A549 (cell line): ENCODE measurements around the gene PRCP. TPM values are rescaled to one million over a fixed set of nuclear protein-coding genes. Genes with fewer than 3 reads are reported as not detected.

Experiments
- ATAC-seq, 2 experiments: fragments of 200-7000 bp in 1 of 2; fragments of >200 bp in 1 of 2; cut with Nextera tagmentation in 1 of 2; cut with Tn5 transposase in 1 of 2; 3 replicates each; pipeline versions ENCODE4 v1.8.0 to v1.9.1; 2018 to 2020; ENCODE audit warnings: mild to moderate bottlenecking in 1 of 2, moderate library complexity in 1 of 2
- CTCF ChIA-PET: fragments of 300-600 bp; sonication (Branson Sonifier 250); formaldehyde crosslinking; extraction: SDS; loops from one replicate; lab custom pipeline; 2021; ENCODE audit warnings: antibody characterized with exemption, inconsistent platforms; lab: Yijun Ruan, JAX
- POLR2A ChIA-PET: fragments of 350-600 bp; formaldehyde crosslinking; extraction: SDS; loops from one replicate; lab custom pipeline; 2021; ENCODE audit warnings: antibody characterized with exemption, inconsistent platforms; lab: Yijun Ruan, JAX
- DNase-seq, 2 experiments: peaks; one replicate each; pipeline versions ENCODE4 v3.0.0 to v3.0.0-alpha.2; 2011 to 2016; ENCODE audit warnings: low read depth in 1 of 2, low spot score in 1 of 2
- FAIRE-seq: peaks from 2 replicates; lab custom pipeline; 2011; peaks lifted over from hg19 to GRCh38; lab: Jason Lieb, UNC
- H3K27ac ChIP-seq, 2 experiments: fragments of >200 bp; sonication (Bioruptor Twin); formaldehyde crosslinking; 3 replicates each; pipeline ENCODE4 v1.5.1; 2016 to 2017
- H3K4me1 ChIP-seq: fragments of >200 bp; sonication (Bioruptor Twin); formaldehyde crosslinking; 3 replicates; pipeline ENCODE4 v1.6.1; 2016
- H3K4me2 ChIP-seq: fragments of >200 bp; sonication (Bioruptor Twin); formaldehyde crosslinking; 3 replicates; pipeline ENCODE4 v1.6.1; 2016
- H3K4me3 ChIP-seq: fragments of >200 bp; sonication (Bioruptor Twin); formaldehyde crosslinking; 3 replicates; pipeline ENCODE4 v1.5.1; 2016
- H3K9me3 ChIP-seq: fragments of >200 bp; sonication (Bioruptor Twin); formaldehyde crosslinking; 3 replicates; pipeline ENCODE4 v1.6.1; 2016
- BHLHE40 ChIP-seq: IDR thresholded peaks from 2 replicates; pipeline ENCODE4 v1.6.1; 2012; ENCODE audit warnings: low read depth, low read length, inconsistent platforms
- CEBPB ChIP-seq, 2 experiments: fragments of >200 bp in 1 of 2; sonication (Bioruptor Twin) in 1 of 2; formaldehyde crosslinking in 1 of 2; IDR thresholded peaks; 2 replicates each; pipeline ENCODE4 v1.6.1; 2012 to 2016
- EHMT2 ChIP-seq: fragments of 200-600 bp; sonication (generic); IDR thresholded peaks from 2 replicates; pipeline ENCODE4 v1.6.1; 2016; ENCODE audit warnings: antibody characterized with exemption, low read depth, mild to moderate bottlenecking, moderate library complexity
- FOSL2 ChIP-seq, 2 experiments: fragments of 450-650 bp in 1 of 2; fragments of >200 bp in 1 of 2; sonication (Bioruptor Twin) in 1 of 2; formaldehyde crosslinking; IDR thresholded peaks; 2 replicates each; pipeline versions ENCODE4 v1.5.0 to v1.6.1; 2016 to 2020; ENCODE audit warnings: mild to moderate bottlenecking in 1 of 2, moderate library complexity in 1 of 2
- FOXS1 ChIP-seq: fragments of 250-450 bp; sonication (Bioruptor Pico); IDR thresholded peaks from 2 replicates; pipeline ENCODE4 v1.5.0; 2020; ENCODE audit warnings: mild to moderate bottlenecking, moderate library complexity
- GATA3 ChIP-seq: IDR thresholded peaks from 2 replicates; pipeline ENCODE4 v1.6.1; 2012; ENCODE audit warnings: borderline replicate concordance
- HDAC2 ChIP-seq: fragments of 200-600 bp; sonication (generic); IDR thresholded peaks from 2 replicates; pipeline ENCODE4 v1.6.1; 2016
- HEYL ChIP-seq: fragments of 250-450 bp; sonication (Bioruptor Pico); IDR thresholded peaks from 2 replicates; pipeline ENCODE4 v1.8.0; 2021; ENCODE audit warnings: mild to moderate bottlenecking, moderate library complexity
- HOXA7 ChIP-seq: fragments of 250-450 bp; sonication (Bioruptor Pico); IDR thresholded peaks from 2 replicates; pipeline ENCODE4 v1.5.0; 2020; ENCODE audit warnings: mild to moderate bottlenecking, moderate library complexity
- JUNB ChIP-seq: fragments of >200 bp; sonication (Bioruptor Twin); formaldehyde crosslinking; IDR thresholded peaks from 2 replicates; pipeline ENCODE4 v1.6.1; 2016
- NFE2L2 ChIP-seq: fragments of 150-350 bp; conservative IDR thresholded peaks from 2 replicates; pipeline ENCODE4 v1.6.1; 2014; ENCODE audit warnings: low read length
- NR3C1 ChIP-seq: fragments of >200 bp; sonication (Bioruptor Twin); formaldehyde crosslinking; IDR thresholded peaks from 3 replicates; pipeline ENCODE4 v1.6.1; 2017
- POLR2A ChIP-seq: IDR thresholded peaks from 2 replicates; pipeline ENCODE4 v1.6.1; 2012; ENCODE audit warnings: mild to moderate bottlenecking, low read length
- RAD21 ChIP-seq, 2 experiments: fragments of >200 bp in 1 of 2; sonication (Bioruptor Twin) in 1 of 2; formaldehyde crosslinking in 1 of 2; IDR thresholded peaks in 1 of 2; conservative IDR thresholded peaks in 1 of 2; 2 replicates in 1 of 2; 3 replicates in 1 of 2; pipeline ENCODE4 v1.6.1; 2012 to 2018; ENCODE audit warnings: inconsistent platforms in 1 of 2
- RCOR1 ChIP-seq: fragments of 150-350 bp; IDR thresholded peaks from 2 replicates; pipeline ENCODE4 v1.6.1; 2014; ENCODE audit warnings: antibody characterized with exemption, low read length, low read depth
- RFX5 ChIP-seq: fragments of 450-650 bp; IDR thresholded peaks from 2 replicates; pipeline ENCODE4 v1.7.1; 2014; ENCODE audit warnings: antibody characterized with exemption, mild to moderate bottlenecking, moderate library complexity
- RNF2 ChIP-seq: fragments of 200-600 bp; sonication (generic); IDR thresholded peaks from 2 replicates; pipeline ENCODE4 v1.6.1; 2016; ENCODE audit warnings: low read depth, mild to moderate bottlenecking, antibody characterized with exemption, moderate library complexity, borderline replicate concordance
- SMC3 ChIP-seq: fragments of >200 bp; sonication (Bioruptor Twin); formaldehyde crosslinking; IDR thresholded peaks from 3 replicates; pipeline ENCODE4 v1.6.1; 2018; ENCODE audit warnings: inconsistent platforms
- TFCP2L1 ChIP-seq: fragments of 250-450 bp; sonication (Bioruptor Pico); IDR thresholded peaks from 2 replicates; pipeline ENCODE4 v1.5.0; 2021; ENCODE audit warnings: mild to moderate bottlenecking
- TP53 ChIP-seq: fragments of 250-450 bp; sonication (Bioruptor Pico); IDR thresholded peaks from 2 replicates; pipeline ENCODE4 v1.5.0; 2021; ENCODE audit warnings: mild to moderate bottlenecking, moderate library complexity
- ZC3H11A ChIP-seq: fragments of 450-650 bp; IDR thresholded peaks from 2 replicates; pipeline ENCODE4 v1.6.1; 2014; ENCODE audit warnings: antibody characterized with exemption, mild to moderate bottlenecking
- ZFP36 ChIP-seq: fragments of 450-650 bp; IDR thresholded peaks from 2 replicates; pipeline ENCODE4 v1.6.1; 2014; ENCODE audit warnings: borderline replicate concordance; ENCODE audit not compliant: partially characterized antibody
- ZSCAN20 ChIP-seq: fragments of 250-450 bp; sonication (Bioruptor Pico); IDR thresholded peaks from 2 replicates; pipeline ENCODE4 v1.8.0; 2022; ENCODE audit warnings: mild to moderate bottlenecking, moderate library complexity
- WGBS: methylation state at CpG from one replicate; pipeline ENCODE4 v1.1.6; 2017; ENCODE audit errors: missing lambda C conversion rate; 5-methylcytosine and 5-hydroxymethylcytosine counted together
- polyA plus RNA-seq, 4 experiments: library from polyadenylated mRNA; depleted of rRNA in 3 of 4; stranded (reverse); fragments of >200 nt; fragmentation: RNase III in 1 of 4; extraction: RNeasy Plus Mini Kit Qiagen cat#74134 plus additional on column Dnase treatment in 1 of 4; gene quantifications; 2 replicates in 3 of 4; 3 replicates in 1 of 4; pipeline ENCODE4 v1.2.3, GENCODE V29; 2011 to 2017
- TF ChIP-seq, protein P1 (sequence below): fragments of >200 bp; sonication (Bioruptor Twin); formaldehyde crosslinking; IDR thresholded peaks from 3 replicates; pipeline ENCODE4 v1.5.1; 2016
- TF ChIP-seq, protein P2 (sequence below): IDR thresholded peaks from 2 replicates; pipeline ENCODE4 v1.6.1; 2012; ENCODE audit warnings: low read depth, borderline replicate concordance
- TF ChIP-seq, protein P3 (sequence below): fragments of 250-450 bp; sonication (Bioruptor Pico); IDR thresholded peaks from 2 replicates; pipeline ENCODE4 v1.5.0; 2020; ENCODE audit warnings: low read depth, mild to moderate bottlenecking, moderate library complexity

PRCP gene
- polyA plus RNA-seq, 2 of the 4 experiments (the other 2 are of a cell fraction): 49.8 to 86.2 TPM

DNA sequence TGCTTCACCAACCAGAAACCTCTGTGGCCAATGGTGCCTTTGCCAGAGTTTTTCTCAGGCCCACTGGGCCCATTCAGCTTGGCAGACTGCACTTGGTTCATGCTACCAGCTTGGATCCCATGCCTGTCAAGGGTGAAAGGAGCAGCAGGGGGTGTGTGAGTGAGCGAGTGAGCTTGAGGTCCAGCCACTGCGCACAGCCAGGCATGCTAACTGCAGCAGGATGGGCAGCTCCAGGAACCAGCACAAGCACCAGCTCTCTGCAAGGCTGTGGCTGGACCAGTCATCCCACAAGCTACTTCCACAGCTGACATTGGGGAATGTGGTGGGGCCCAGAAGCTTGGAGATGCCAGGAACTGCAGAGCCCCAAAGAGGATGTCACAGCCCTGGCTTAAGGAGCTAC lies 42.1 kb upstream of the PRCP start:
- CTCF ChIA-PET: interaction anchor here (0.6 to 0.7 kb wide), 3 partner anchors 9 to 340 kb away, joined by 3 read pairs; no protein-coding TSS in a partner anchor
- POLR2A ChIA-PET: no interaction called here
- no peak overlapping the region for H3K27ac ChIP-seq
- 100% methylated on average over 2 of the region's 2 CpGs for WGBS
- H3K4me2 ChIP-seq: no peak overlapping the region
- no peaks in the 10 kb centered on the region for H3K9me3 ChIP-seq
- FAIRE-seq (no peak), ATAC-seq (peak; percentile 34 to 36; a peak in 3 of 6 replicates), DNase-seq (no peak)
- TF ChIP-seq TP53 (CRISPR knock-in tag): no peak
- no peak for TF ChIP-seq EHMT2
- TF ChIP-seq, protein P1, sequence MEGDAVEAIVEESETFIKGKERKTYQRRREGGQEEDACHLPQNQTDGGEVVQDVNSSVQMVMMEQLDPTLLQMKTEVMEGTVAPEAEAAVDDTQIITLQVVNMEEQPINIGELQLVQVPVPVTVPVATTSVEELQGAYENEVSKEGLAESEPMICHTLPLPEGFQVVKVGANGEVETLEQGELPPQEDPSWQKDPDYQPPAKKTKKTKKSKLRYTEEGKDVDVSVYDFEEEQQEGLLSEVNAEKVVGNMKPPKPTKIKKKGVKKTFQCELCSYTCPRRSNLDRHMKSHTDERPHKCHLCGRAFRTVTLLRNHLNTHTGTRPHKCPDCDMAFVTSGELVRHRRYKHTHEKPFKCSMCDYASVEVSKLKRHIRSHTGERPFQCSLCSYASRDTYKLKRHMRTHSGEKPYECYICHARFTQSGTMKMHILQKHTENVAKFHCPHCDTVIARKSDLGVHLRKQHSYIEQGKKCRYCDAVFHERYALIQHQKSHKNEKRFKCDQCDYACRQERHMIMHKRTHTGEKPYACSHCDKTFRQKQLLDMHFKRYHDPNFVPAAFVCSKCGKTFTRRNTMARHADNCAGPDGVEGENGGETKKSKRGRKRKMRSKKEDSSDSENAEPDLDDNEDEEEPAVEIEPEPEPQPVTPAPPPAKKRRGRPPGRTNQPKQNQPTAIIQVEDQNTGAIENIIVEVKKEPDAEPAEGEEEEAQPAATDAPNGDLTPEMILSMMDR: no peak
- no peak for TF ChIP-seq HEYL (CRISPR knock-in tag)
- TF ChIP-seq FOXS1 (CRISPR knock-in tag): no peak
- H3K4me3 ChIP-seq: no peak overlapping the region
- H3K4me1 ChIP-seq: no peaks in the 10 kb centered on the region

DNA sequence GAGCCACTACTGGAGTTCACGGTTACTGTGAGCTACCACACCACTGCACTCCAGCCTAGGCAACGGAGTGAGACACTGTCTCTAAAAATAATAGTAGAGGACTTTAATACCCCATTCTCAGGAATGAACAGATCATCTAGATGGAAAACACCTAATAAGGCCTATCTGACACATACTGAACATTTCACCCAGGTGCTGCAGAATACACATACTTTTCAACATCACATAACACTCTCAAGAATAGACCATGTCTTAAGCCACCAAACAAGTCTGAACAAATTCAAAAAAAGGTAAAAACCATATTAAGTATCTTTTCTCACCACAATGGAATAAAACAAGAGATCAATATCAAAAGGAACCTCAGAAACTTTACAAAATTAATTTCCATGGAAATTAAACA lies 39.2 kb upstream of the PRCP start:
- WGBS: 93% methylated on average over 2 of the region's 2 CpGs
- Histone ChIP-seq H3K4me1 (no peaks in the 10 kb centered on the region), H3K4me2 (no peak overlapping the region), H3K9me3 (no peaks in the 10 kb centered on the region), H3K4me3 (no peak overlapping the region), H3K27ac (no peak overlapping the region)
- TF ChIP-seq ZC3H11A: no peak
- no peak for TF ChIP-seq NR3C1
- no peak for TF ChIP-seq BHLHE40
- TF ChIP-seq ZSCAN20 (CRISPR knock-in tag): no peak
- CTCF ChIA-PET: interaction anchor here (0.9 kb wide), 1 partner anchor 12 kb away, joined by 3 read pairs; no protein-coding TSS in a partner anchor
- ATAC-seq: no peak
- no peak for DNase-seq
- no peak for FAIRE-seq
- POLR2A ChIA-PET: no interaction called here

DNA sequence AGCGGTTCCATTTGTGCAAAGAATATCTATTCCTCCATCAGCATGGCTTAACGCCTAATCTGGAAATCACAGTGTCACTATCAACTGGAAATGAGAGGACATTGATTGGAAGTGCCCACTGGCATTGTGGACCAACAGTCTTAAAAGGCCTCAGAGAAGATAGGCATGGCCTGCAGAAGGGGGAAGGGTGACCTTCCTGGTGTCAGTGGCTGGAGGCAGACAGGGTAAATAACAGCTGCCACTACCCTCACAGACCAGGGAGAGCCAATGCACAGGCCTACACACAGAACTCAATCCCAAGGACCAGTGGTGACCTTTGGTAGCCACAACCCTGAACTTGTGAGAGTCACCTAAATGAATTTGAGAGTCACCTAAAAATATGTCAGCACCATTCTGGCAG lies 37.3 kb upstream of the PRCP start:
- ATAC-seq (no peak), DNase-seq (no peak), FAIRE-seq (no peak)
- Histone ChIP-seq H3K4me2 (no peak overlapping the region), H3K27ac (no peak overlapping the region), H3K4me1 (no peaks in the 10 kb centered on the region), H3K9me3 (no peaks in the 10 kb centered on the region), H3K4me3 (no peak overlapping the region)
- CTCF ChIA-PET: no interaction called here
- TF ChIP-seq GATA3 (no peak), ZFP36 (no peak), FOXS1 (CRISPR knock-in tag) (no peak), TFCP2L1 (CRISPR knock-in tag) (no peak), HOXA7 (CRISPR knock-in tag) (no peak), JUNB (no peak), SMC3 (no peak), RCOR1 (no peak), CEBPB (IDR thresholded peaks at IDR 0.05) (no peak)
- TF ChIP-seq, protein P2, sequence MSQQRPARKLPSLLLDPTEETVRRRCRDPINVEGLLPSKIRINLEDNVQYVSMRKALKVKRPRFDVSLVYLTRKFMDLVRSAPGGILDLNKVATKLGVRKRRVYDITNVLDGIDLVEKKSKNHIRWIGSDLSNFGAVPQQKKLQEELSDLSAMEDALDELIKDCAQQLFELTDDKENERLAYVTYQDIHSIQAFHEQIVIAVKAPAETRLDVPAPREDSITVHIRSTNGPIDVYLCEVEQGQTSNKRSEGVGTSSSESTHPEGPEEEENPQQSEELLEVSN: no peak
- whole genome bisulfite sequencing: 95% methylated on average over 2 of the region's 2 CpGs
- POLR2A ChIA-PET: no interaction called here

DNA sequence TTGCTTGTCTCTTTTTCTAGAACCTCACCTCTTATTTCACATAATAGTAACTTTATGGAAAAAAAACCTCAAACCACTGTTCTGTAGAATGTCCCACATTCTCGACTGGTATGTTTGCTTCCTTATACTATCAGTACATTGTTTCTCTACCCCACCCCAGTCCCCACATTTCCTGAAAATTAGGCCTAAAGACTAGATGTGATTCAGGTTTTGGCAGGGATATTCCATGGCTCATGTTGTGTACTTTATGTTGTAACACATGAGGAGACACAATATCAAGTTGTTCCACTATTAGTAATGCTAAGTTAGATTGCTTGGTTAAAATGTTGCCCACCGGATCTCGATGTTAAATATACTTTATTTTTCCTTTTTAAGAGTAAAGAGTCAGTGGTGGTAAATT lies 36.0 kb upstream of the PRCP start:
- TF ChIP-seq CEBPB (IDR thresholded peaks at IDR 0.05) (no peak), GATA3 (no peak), RFX5 (no peak), FOXS1 (CRISPR knock-in tag) (no peak), RAD21 (conservative IDR thresholded peaks at IDR 0.05 in 1 of 2, IDR thresholded peaks at IDR 0.05 in 1 of 2) (no peak), TP53 (CRISPR knock-in tag) (no peak), POLR2A (no peak), HDAC2 (no peak), RNF2 (no peak), NFE2L2 (no peak), FOSL2 (IDR thresholded peaks at IDR 0.05) (no peak), FOSL2 (CRISPR knock-in tag; IDR thresholded peaks at IDR 0.05) (no peak)
- TF ChIP-seq, protein P3, sequence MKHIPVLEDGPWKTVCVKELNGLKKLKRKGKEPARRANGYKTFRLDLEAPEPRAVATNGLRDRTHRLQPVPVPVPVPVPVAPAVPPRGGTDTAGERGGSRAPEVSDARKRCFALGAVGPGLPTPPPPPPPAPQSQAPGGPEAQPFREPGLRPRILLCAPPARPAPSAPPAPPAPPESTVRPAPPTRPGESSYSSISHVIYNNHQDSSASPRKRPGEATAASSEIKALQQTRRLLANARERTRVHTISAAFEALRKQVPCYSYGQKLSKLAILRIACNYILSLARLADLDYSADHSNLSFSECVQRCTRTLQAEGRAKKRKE (CRISPR knock-in tag): no peak
- DNase-seq: no peak
- WGBS: 93% methylated on average over 3 of the region's 3 CpGs
- Histone ChIP-seq H3K4me2 (no peak overlapping the region), H3K4me1 (no peaks in the 10 kb centered on the region), H3K4me3 (no peak overlapping the region), H3K27ac (no peak overlapping the region), H3K9me3 (no peaks in the 10 kb centered on the region)
- POLR2A ChIA-PET: no interaction called here
- no peak for ATAC-seq
- CTCF ChIA-PET: interaction anchor here (0.7 to 1.0 kb wide), 2 partner anchors 9 to 147 kb away, joined by 3 read pairs; no protein-coding TSS in a partner anchor
- FAIRE-seq: no peak
